ENCODE measurements around the gene AFF3.

Gene AFF3

DNA sequence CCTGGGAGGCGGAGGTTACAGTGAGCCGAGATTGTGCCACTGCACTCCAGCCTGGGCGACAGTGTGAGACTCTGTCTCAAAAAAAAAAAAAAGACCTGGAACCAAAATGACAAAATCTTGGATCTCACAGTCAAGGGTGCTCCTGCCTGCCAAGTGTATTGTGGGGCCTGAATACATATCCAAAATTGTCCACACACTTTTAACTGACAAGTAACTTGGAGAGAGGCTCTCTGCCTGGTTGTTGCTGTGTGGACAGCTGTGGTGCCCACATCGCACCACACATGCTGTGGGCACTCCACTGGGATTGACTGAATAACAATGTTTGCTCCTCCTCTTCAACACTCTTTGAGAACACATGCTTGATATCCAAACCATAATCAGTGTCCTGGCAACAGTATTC is 534.9 kb downstream of the AFF3 start:
- intact Hi-C loops (cut with DNase I), result no loop called here
- DNase-seq, result peak in 1 of 42 donors; percentile 5

DNA sequence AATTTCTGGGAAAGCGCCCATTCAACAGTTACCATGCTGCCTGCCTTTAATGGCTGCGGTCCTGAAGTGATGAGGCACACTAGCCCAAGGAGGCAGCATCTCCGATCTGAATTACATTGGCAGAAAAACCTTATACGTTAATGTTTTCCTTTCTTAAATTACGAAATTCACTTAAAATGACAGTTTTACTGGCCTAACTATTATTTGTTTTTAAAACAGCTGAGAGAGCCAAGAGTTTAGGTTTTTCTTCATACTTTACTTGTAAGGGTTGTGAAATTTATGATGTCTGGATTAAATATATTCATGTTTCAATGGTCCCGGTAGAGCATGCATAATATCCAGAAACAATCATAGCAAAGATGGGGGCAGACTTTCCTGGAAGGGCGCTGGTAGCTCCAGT is 537.4 kb downstream of the AFF3 start:
- intact Hi-C loops (cut with DNase I), result no loop called here
- DNase-seq, result no peak

DNA sequence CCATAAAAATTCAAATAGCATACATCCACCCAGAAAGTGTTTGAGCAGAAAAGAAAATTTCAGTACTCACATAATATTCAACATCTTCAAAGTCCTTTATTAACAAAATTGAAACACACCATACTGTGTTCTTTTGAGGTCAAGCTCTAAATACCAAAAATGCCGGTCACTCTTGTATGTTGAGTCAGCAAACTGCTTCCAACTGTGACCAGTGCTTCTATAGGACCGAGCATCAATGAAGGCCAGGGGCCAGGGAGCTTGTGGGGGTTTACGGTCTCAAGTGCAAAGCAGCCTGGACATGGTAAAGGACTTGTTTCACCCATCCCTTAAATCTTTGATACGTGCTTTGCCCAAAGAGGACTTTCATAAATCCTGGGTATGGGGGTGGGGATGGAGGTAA is 539.9 kb downstream of the AFF3 start:
- intact Hi-C loops (cut with DNase I), result no loop called here
- no peak for DNase-seq

DNA sequence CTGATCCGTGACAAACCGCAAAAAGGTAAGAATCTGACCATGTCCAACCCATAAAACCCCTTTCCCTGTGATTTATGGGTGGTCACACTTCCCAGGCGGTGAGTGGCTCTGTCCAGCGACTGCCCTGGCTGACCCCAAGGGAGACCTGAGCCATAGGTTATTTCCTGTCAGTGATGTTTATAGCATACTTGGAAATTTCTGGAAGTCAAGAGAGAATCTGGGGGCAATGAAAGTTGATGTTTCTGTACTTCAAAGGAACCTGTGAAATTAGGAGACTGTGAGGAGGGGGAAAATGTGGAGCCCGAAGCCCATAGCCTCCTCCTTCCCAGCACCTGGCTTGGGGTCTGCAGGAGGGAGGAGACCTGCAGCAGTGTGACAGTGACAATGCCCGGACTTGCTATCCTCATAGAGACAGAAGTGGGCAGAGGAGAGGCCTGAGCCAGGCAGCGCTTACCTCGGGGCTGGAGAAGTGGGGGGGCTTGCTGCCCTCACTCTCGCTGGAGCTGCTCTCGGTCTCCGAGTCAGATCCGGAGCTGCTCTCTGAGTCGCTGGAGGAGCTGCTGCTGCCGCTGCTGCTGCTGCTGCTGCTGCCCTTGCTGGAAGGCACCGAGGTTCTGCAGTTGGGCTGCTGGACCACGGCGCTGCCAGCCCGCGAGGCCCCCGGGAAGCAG is 541.3 kb downstream of the AFF3 start:
- DNase-seq, result peak in 8 of 42 donors; percentile 15 to 40 (median 30)
- intact Hi-C loops (cut with DNase I), result no loop called here

DNA sequence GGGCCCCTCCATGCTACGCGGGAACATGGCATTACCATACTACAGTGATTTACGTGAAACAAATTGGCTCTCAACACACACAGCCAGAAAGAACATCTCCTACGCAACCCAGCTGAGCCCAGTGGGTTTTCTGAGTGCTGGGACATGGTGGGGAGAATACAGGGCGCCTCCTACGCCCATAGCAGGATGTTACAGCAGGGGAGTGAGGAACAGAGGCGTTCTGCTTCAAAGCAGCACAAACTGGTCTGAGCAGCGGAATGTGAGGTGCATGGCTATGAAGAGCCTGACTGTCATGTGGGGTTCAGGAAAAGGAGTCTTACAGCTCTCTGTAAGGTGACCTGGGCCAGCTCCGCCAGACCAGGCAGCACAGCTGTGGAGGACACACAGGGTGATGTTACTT is 543.9 kb downstream of the AFF3 start:
- DNase-seq, result peak in 33 of 42 donors; percentile 9 to 74 (median 43)
- intact Hi-C loops (cut with DNase I), result no loop called here

- intact Hi-C loops (cut with DNase I), result no loop called here
- peak in 2 of 42 donors; percentile 11 to 38 for DNase-seq
Observed at GRCh38 chr2:99597616-99598015, 544.8 kb downstream of the AFF3 start.

DNA sequence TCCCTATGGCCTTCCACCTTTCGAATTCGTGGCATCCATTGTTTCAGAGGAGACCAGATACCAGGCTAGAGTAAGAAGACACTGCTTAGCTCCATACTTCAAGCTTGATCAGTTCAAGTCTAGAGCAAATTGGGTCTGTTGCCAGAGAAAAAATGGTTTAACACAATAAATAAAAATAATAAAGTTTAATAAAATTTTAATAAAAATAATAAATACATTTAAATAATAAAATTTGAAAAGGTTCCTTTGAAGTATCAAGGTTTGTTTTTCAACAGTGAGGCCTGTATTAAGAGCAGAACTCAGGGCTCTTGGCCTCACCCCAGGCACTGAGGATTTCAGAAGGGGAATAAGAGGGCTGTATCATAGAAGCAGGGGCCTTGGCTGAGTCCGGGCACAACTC is 547.0 kb downstream of the AFF3 start:
- intact Hi-C loops (cut with DNase I), result no loop called here
- no peak for DNase-seq

GRCh38 chr2:99593692-99594427 is 548.5 kb downstream of the AFF3 start:
- intact Hi-C loops (cut with DNase I), result no loop called here
- DNase-seq, result no peak

DNA sequence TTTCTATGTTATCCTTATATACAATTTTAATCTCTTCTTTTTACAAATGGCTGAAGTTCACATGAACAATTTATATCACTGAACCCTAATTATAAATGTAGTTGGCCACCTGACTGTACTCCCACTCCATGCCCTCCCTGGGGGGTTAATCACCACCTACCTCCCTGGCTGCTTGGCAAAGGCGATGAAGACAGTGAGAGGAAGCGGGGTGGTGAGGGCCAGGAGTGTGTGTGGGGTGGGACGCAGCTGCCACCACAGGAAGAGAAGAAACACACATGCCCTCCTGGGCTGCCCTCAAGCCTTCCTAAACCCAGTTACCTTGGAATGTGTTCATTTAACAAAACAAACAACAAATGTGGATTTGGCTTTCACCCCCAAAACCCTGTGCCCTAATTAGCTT is 565.6 kb downstream of the AFF3 start:
- DNase-seq, result no peak
- intact Hi-C loops (cut with DNase I), result no loop called here

DNA sequence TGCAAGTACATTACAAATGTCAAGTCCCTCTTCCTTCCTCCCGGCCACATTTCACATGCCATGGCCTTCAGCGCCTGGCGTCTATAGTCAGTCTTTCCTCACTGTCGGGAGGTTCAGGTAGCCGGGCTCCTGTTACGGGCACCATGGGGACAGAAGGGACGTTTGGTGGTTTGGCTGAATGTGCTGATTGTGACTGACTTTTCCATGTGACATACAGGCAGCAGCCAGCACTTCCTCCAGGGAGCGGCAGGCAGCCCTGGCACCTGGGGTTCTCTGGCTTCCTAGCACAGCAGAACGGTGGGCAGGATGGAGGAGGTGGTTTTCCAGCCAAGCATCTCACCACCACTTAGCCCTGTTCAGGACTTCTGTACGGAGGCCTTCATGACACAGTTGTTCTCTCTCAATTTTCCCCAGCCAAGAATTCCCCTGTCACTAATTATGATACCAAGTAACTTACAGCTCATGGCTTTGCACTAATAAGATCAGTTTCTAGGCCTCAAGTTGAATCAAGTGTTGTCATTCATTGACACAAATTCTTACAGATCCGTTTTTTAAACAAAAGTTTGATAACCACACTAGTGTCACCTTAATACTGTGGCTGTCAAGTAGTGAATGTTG is 568.6 kb downstream of the AFF3 start:
- intact Hi-C loops (cut with DNase I), result no loop called here
- DNase-seq, result peak in 1 of 42 donors; percentile 16

- DNase-seq, result peak in 27 of 42 donors; percentile 9 to 63 (median 32)
- intact Hi-C loops (cut with DNase I), result no loop called here
Observed at GRCh38 chr2:99572373-99573164, 569.8 kb downstream of the AFF3 start.

DNA sequence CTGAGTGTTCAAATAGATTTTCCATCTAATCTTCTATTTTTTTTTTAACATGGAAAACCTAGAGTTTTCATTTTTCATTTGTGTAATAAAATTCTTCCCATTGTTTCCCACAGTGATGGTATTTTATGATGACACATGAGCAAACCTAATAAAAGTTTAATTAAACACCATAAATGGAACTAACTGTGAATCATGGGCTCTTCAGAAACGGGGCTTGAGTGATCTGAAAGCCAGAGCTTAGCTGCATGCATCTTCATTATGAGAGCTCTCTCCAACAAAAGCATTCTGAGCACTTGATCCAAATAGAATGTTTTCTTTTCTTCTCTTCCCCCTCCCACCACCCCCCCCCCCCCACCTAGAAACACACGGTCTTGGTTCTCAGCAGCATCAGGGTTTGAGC is 570.4 kb downstream of the AFF3 start:
- DNase-seq, result peak in 1 of 42 donors; percentile 31
- intact Hi-C loops (cut with DNase I), result no loop called here

DNA sequence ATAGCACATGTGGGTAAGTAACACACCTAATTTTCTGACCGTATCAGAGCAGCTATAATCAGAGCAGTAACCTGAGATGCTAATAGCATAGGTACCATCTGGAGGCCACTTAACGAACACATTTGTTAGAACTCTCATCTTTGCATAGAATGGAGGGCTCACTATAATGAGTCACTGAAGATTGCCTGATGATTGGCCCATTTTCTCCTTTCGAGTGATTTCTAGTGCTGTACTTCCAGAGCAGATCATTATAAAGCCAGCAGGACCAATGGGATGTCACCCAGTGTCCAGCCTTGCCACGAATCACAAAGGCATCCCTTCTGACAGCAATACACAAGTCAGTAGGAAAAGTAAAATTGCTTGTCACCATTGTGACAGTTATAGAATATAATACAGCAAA is 570.9 kb downstream of the AFF3 start:
- intact Hi-C loops (cut with DNase I), result no loop called here
- DNase-seq, result no peak

DNA sequence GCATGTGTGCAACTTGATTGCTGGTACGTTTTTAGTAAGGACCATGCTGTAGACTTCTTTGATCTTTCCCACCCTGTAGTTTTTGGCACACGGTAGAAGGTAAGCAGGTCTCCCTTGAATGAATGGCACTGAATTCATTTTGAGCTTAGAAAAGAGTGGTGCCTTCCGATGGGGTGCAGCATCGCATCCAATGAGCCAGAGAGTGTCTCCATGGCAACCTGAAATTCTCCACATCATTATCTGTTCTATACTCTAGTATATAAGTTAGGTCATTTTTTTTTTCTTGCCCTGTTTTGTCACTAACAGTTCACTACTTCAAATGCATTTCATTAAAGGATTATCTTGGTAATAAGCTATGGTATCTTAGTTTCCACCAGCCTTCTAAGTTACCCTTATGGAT is 571.4 kb downstream of the AFF3 start:
- DNase-seq, result peak in 2 of 42 donors; percentile 35 to 46
- intact Hi-C loops (cut with DNase I), result no loop called here

GRCh38 chr2:99569386-99569785 is 573.0 kb downstream of the AFF3 start:
- intact Hi-C loops (cut with DNase I), result loop anchor here (10.0 kb wide), 1 partner anchor 815 kb away; no protein-coding TSS in a partner anchor

DNA sequence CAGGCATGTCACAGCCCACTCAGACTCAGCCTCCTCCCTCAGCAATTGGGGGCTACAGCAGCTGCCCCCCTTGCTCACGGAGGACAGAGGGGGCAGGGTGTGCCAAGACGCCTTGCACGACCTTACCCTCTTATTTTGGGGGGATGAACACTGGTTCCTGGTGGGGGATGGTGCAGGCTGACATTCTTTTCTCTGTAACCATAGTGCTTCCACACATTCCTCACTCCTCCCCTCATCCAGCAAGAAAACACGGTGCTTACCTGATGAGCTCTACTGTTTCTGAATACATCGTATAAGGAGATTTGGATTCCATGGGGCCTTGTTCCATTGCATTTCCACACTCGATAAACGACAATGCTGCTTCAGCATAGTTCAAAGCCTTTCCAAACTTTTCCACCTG is 577.2 kb downstream of the AFF3 start:
- intact Hi-C loops (cut with DNase I), result loop anchor here (10.0 kb wide), 1 partner anchor 820 kb away; no protein-coding TSS in a partner anchor
- DNase-seq, result no peak

More at GRCh38 chr2:99569386-99569785, 573.0 kb downstream of the AFF3 start:
- no peak for DNase-seq

DNA sequence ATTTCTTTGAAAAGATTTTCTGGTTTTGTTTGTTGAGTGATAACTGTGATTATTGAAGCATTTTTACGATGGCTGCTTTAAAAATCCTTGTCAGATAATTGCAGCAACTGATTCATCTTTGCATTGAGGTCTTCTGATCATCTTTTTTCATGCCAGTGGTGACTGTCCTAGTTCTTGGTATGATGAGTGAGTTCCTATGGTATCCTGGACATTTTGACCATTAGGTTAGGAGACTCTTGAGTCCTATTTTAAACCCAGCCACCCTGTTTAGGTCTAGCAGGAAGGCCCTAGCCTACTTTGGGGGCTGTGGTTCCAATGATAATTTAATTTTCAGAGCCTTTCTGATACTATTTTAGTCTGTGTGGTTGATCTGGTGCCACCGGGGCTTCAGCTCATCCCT is 579.9 kb downstream of the AFF3 start:
- intact Hi-C loops (cut with DNase I), result loop anchor here (5.0 to 10.0 kb wide), 2 partner anchors 700 to 822 kb away; no protein-coding TSS in a partner anchor
- no peak for DNase-seq

- intact Hi-C loops (cut with DNase I), result loop anchor here (5.0 to 10.0 kb wide), 2 partner anchors 700 to 823 kb away; no protein-coding TSS in a partner anchor
- DNase-seq, result no peak
Observed at GRCh38 chr2:99561804-99562203, 580.6 kb downstream of the AFF3 start.

GRCh38 chr2:99559075-99559662 is 583.2 kb downstream of the AFF3 start:
- intact Hi-C loops (cut with DNase I), result loop anchor here (5.0 kb wide), 1 partner anchor 683 kb away; no protein-coding TSS in a partner anchor
- peak; percentile 69 to 97 (median 92) for DNase-seq
